ENCODE measurements around the gene KRTAP10-1.
"Not testable (repeated sequence)": the region's sequence is repeated elsewhere in the genome, so short reads cannot be mapped to it uniquely, and the experiment has no call there.

The KRTAP10-1 gene

GRCh38 chr21:44551340-44551961 lies 11.5 kb upstream of the KRTAP10-1 start, which contains the start of gene KRTAP10-2:
Gene KRTAP10-2 (minus strand): TSS chr21:44551505. CDS start chr21:44551458, 47 bp downstream.
- no peaks in the 10 kb centered on the region for H3K36me3 ChIP-seq (ENCODE audit: control insufficient read depth in 4 of 4, insufficient read depth in 4 of 4, low read length in 3 of 4)
- no peak for DNase-seq
- no peaks in the 10 kb centered on the region for H3K4me1 ChIP-seq (ENCODE audit: control extremely low read depth in 1 of 4, control insufficient read depth in 4 of 4, insufficient read depth in 4 of 4, low read length in 3 of 4)
- H3K27ac ChIP-seq (ENCODE audit: insufficient read depth in 1 of 2, low read depth in 1 of 2, low read length in 2 of 2, poor library complexity in 1 of 2, severe bottlenecking in 2 of 2) = no peak within 1 kb of the TSS
- H3K4me3 ChIP-seq (ENCODE audit: control insufficient read depth in 1 of 7, extremely low read depth in 1 of 7, insufficient read depth in 4 of 7, low read depth in 2 of 7, low read length in 6 of 7) = no peak within 1 kb of the TSS
- 87% methylated on average over 14 of the region's 17 CpGs for WGBS (ENCODE audit: insufficient coverage)
- H3K27me3 ChIP-seq (replicated peaks in 2 of 5; ENCODE audit: control insufficient read depth in 4 of 5, insufficient read depth in 5 of 5, low read length in 4 of 5) = peaks cover 0 to 53% (median 8%) of the 10 kb centered on the region in 5 experiments
- ChIA-PET CTCF (no interaction called here), POLR2A (no interaction called here)
- peaks cover 3 to 14% (median 5%) of the 10 kb centered on the region in 5 experiments for H3K9me3 ChIP-seq (ENCODE audit: control extremely low read depth in 1 of 5, control insufficient read depth in 4 of 5, insufficient read depth in 2 of 5, low read depth in 1 of 5, low read length in 4 of 5)

- 84% methylated on average over 7 of the region's 10 CpGs for WGBS (ENCODE audit: insufficient coverage)
- Histone ChIP-seq H3K27me3 (replicated peaks in 2 of 5; ENCODE audit: control insufficient read depth in 4 of 5, insufficient read depth in 5 of 5, low read length in 4 of 5) (peaks cover 0 to 57% (median 8%) of the 10 kb centered on the region in 5 experiments), H3K27ac (ENCODE audit: insufficient read depth in 1 of 2, low read depth in 1 of 2, low read length in 2 of 2, poor library complexity in 1 of 2, severe bottlenecking in 2 of 2) (no peak overlapping the region), H3K4me1 (ENCODE audit: control extremely low read depth in 1 of 4, control insufficient read depth in 4 of 4, insufficient read depth in 4 of 4, low read length in 3 of 4) (no peaks in the 10 kb centered on the region), H3K9me3 (ENCODE audit: control extremely low read depth in 1 of 5, control insufficient read depth in 4 of 5, insufficient read depth in 2 of 5, low read depth in 1 of 5, low read length in 4 of 5) (peaks cover 3 to 14% (median 5%) of the 10 kb centered on the region in 5 experiments), H3K4me3 (ENCODE audit: control insufficient read depth in 1 of 7, extremely low read depth in 1 of 7, insufficient read depth in 4 of 7, low read depth in 2 of 7, low read length in 6 of 7) (no peak overlapping the region), H3K36me3 (ENCODE audit: control insufficient read depth in 4 of 4, insufficient read depth in 4 of 4, low read length in 3 of 4) (no peaks in the 10 kb centered on the region)
- ChIA-PET POLR2A (no interaction called here), CTCF (no interaction called here)
- DNase-seq = no peak
Measured at GRCh38 chr21:44550807-44551206, 10.8 kb upstream of the KRTAP10-1 start.

GRCh38 chr21:44550285-44550684 lies 10.3 kb upstream of the KRTAP10-1 start:
- H3K4me1 ChIP-seq (ENCODE audit: control extremely low read depth in 1 of 4, control insufficient read depth in 4 of 4, insufficient read depth in 4 of 4, low read length in 3 of 4); H3K4me3 ChIP-seq (ENCODE audit: control insufficient read depth in 1 of 7, extremely low read depth in 1 of 7, insufficient read depth in 4 of 7, low read depth in 2 of 7, low read length in 6 of 7); H3K27ac ChIP-seq (ENCODE audit: insufficient read depth in 1 of 2, low read depth in 1 of 2, low read length in 2 of 2, poor library complexity in 1 of 2, severe bottlenecking in 2 of 2); POLR2A ChIA-PET; H3K36me3 ChIP-seq (ENCODE audit: control insufficient read depth in 4 of 4, insufficient read depth in 4 of 4, low read length in 3 of 4); CTCF ChIA-PET; DNase-seq: not testable (repeated sequence)
- Histone ChIP-seq H3K27me3 (replicated peaks in 2 of 5; ENCODE audit: control insufficient read depth in 4 of 5, insufficient read depth in 5 of 5, low read length in 4 of 5) (peaks cover 0 to 54% (median 6%) of the 10 kb centered on the region in 5 experiments), H3K9me3 (ENCODE audit: control extremely low read depth in 1 of 5, control insufficient read depth in 4 of 5, insufficient read depth in 2 of 5, low read depth in 1 of 5, low read length in 4 of 5) (peaks cover 3 to 17% (median 5%) of the 10 kb centered on the region in 5 experiments)
- 17% methylated on average over 6 of the region's 17 CpGs for WGBS (ENCODE audit: insufficient coverage)

- WGBS (ENCODE audit: insufficient coverage) = 83% methylated on average over 21 of the region's 25 CpGs
- no peak overlapping the region for H3K27ac ChIP-seq (ENCODE audit: insufficient read depth in 1 of 2, low read depth in 1 of 2, low read length in 2 of 2, poor library complexity in 1 of 2, severe bottlenecking in 2 of 2)
- peaks cover 0 to 54% (median 6%) of the 10 kb centered on the region in 5 experiments for H3K27me3 ChIP-seq (replicated peaks in 2 of 5; ENCODE audit: control insufficient read depth in 4 of 5, insufficient read depth in 5 of 5, low read length in 4 of 5)
- no peaks in the 10 kb centered on the region for H3K36me3 ChIP-seq (ENCODE audit: control insufficient read depth in 4 of 4, insufficient read depth in 4 of 4, low read length in 3 of 4)
- no peak overlapping the region for H3K4me3 ChIP-seq (ENCODE audit: control insufficient read depth in 1 of 7, extremely low read depth in 1 of 7, insufficient read depth in 4 of 7, low read depth in 2 of 7, low read length in 6 of 7)
- ChIA-PET CTCF (interaction anchor here (0.7 kb wide), 1 partner anchor 43 kb away, joined by 3 read pairs; no protein-coding TSS in a partner anchor), POLR2A (no interaction called here)
- H3K4me1 ChIP-seq (ENCODE audit: control extremely low read depth in 1 of 4, control insufficient read depth in 4 of 4, insufficient read depth in 4 of 4, low read length in 3 of 4) = no peaks in the 10 kb centered on the region
- DNase-seq = no peak
- H3K9me3 ChIP-seq (ENCODE audit: control extremely low read depth in 1 of 5, control insufficient read depth in 4 of 5, insufficient read depth in 2 of 5, low read depth in 1 of 5, low read length in 4 of 5) = peaks cover 3 to 18% (median 5%) of the 10 kb centered on the region in 5 experiments
Measured at GRCh38 chr21:44549525-44550211, 9.7 kb upstream of the KRTAP10-1 start.

GRCh38 chr21:44548922-44549321 lies 8.9 kb upstream of the KRTAP10-1 start:
- 54% methylated on average over 14 of the region's 14 CpGs for WGBS (ENCODE audit: insufficient coverage)
- peaks cover 0 to 54% (median 6%) of the 10 kb centered on the region in 5 experiments for H3K27me3 ChIP-seq (replicated peaks in 2 of 5; ENCODE audit: control insufficient read depth in 4 of 5, insufficient read depth in 5 of 5, low read length in 4 of 5)
- POLR2A ChIA-PET = no interaction called here
- no peak overlapping the region for H3K4me3 ChIP-seq (ENCODE audit: control insufficient read depth in 1 of 7, extremely low read depth in 1 of 7, insufficient read depth in 4 of 7, low read depth in 2 of 7, low read length in 6 of 7)
- no peak for DNase-seq
- H3K9me3 ChIP-seq (ENCODE audit: control extremely low read depth in 1 of 5, control insufficient read depth in 4 of 5, insufficient read depth in 2 of 5, low read depth in 1 of 5, low read length in 4 of 5) = peaks cover 3 to 18% (median 5%) of the 10 kb centered on the region in 5 experiments
- no peaks in the 10 kb centered on the region for H3K4me1 ChIP-seq (ENCODE audit: control extremely low read depth in 1 of 4, control insufficient read depth in 4 of 4, insufficient read depth in 4 of 4, low read length in 3 of 4)
- H3K36me3 ChIP-seq (ENCODE audit: control insufficient read depth in 4 of 4, insufficient read depth in 4 of 4, low read length in 3 of 4) = no peaks in the 10 kb centered on the region
- H3K27ac ChIP-seq (ENCODE audit: insufficient read depth in 1 of 2, low read depth in 1 of 2, low read length in 2 of 2, poor library complexity in 1 of 2, severe bottlenecking in 2 of 2) = no peak overlapping the region
- CTCF ChIA-PET = no interaction called here

- ChIA-PET CTCF (interaction anchor here (1.0 kb wide), 1 partner anchor 11 kb away, joined by 4 read pairs; no protein-coding TSS in a partner anchor), POLR2A (no interaction called here)
- Histone ChIP-seq H3K27ac (ENCODE audit: insufficient read depth in 1 of 2, low read depth in 1 of 2, low read length in 2 of 2, poor library complexity in 1 of 2, severe bottlenecking in 2 of 2) (no peak overlapping the region), H3K36me3 (ENCODE audit: control insufficient read depth in 4 of 4, insufficient read depth in 4 of 4, low read length in 3 of 4) (no peaks in the 10 kb centered on the region), H3K27me3 (replicated peaks in 2 of 5; ENCODE audit: control insufficient read depth in 4 of 5, insufficient read depth in 5 of 5, low read length in 4 of 5) (peaks cover 0 to 54% (median 6%) of the 10 kb centered on the region in 5 experiments), H3K4me3 (ENCODE audit: control insufficient read depth in 1 of 7, extremely low read depth in 1 of 7, insufficient read depth in 4 of 7, low read depth in 2 of 7, low read length in 6 of 7) (no peak overlapping the region), H3K9me3 (ENCODE audit: control extremely low read depth in 1 of 5, control insufficient read depth in 4 of 5, insufficient read depth in 2 of 5, low read depth in 1 of 5, low read length in 4 of 5) (peaks cover 3 to 18% (median 5%) of the 10 kb centered on the region in 5 experiments), H3K4me1 (ENCODE audit: control extremely low read depth in 1 of 4, control insufficient read depth in 4 of 4, insufficient read depth in 4 of 4, low read length in 3 of 4) (no peaks in the 10 kb centered on the region)
- 90% methylated on average over 10 of the region's 13 CpGs for WGBS (ENCODE audit: insufficient coverage)
- no peak for DNase-seq
Measured at GRCh38 chr21:44548381-44548780, 8.4 kb upstream of the KRTAP10-1 start.
